SKM-1 (cell line): ENCODE measurements around the gene DIRAS1.
"Not testable (repeated sequence)": the region's sequence is repeated elsewhere in the genome, so short reads cannot be mapped to it uniquely, and the experiment has no call there.

Source experiments
- DNase-seq: peaks from one replicate; lab custom pipeline; 2025; ENCODE audit not compliant: unreplicated experiment; lab: John Stamatoyannopoulos, UW

Gene DIRAS1

GRCh38 chr19:2679439-2679838, 41.7 kb downstream of the DIRAS1 start:
- DNase-seq: no peak

DNA sequence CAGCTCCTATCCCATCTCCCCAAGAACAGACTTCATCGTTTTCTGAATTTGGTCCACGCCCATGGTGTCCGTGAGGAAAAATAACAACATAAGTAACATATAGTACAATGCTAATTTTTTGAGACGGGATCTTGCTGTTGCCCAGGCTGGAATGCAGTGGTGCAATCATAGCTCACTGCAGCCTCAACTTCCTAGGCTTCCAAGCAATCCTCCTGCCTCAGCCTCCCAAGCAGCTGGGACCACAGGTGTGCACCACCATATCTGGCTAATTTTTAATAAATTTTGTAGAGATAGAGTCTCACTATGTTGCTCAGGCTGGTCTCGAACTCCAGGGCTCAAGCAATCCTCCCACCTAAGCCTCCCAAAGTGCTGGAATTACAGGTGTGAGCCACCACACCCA, 42.2 kb downstream of the DIRAS1 start:
- not testable (repeated sequence) for DNase-seq

DNA sequence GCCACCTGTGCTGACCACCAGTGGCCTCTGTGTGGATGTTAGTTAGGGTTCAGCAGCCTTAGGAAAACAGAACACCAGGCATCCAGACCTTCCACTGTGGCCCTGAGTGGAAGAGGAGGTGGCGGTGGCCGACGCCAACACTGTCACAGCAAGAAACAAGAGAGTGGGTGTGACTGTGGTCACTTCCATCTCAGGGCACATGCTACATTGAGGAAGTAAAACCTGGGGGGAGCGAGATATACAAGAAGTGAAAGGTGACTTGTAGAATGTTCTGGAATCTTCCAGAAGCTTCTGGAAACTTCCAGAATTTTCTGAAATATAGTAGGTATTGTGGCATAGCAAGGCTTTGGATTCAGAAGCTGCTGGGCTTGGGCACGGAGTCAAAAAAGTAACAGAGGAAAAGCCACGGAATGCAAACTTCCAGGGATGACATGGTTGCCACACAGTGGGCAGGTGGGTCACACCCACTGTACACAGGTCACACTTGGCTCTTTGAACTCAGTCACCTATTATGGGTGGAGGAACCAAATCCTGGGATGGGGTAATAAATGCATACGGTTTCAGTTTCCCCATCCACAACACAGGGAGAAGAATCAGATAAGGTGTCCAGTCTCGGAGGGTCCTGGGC, 43.0 kb downstream of the DIRAS1 start:
- no peak for DNase-seq

DNA sequence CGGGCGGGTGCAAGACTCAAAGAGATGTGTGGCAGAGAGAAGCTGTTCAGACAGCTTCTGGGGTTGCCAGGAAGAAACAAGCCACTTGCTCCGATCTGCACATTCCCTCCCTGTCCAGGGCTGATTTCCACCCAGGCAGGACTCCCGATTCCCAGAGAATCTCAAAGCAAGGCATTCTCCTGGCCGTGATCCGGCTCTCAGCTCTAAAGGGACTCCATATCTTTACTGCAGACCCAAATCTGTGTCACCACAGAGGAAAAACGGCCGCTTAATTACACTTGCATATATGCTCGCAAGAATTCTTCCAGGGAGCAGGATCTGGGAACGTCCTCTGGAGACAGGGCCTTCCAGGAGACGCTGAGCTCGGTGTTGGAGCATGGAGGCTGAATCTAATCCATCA, 44.3 kb downstream of the DIRAS1 start:
- no peak for DNase-seq

DNA sequence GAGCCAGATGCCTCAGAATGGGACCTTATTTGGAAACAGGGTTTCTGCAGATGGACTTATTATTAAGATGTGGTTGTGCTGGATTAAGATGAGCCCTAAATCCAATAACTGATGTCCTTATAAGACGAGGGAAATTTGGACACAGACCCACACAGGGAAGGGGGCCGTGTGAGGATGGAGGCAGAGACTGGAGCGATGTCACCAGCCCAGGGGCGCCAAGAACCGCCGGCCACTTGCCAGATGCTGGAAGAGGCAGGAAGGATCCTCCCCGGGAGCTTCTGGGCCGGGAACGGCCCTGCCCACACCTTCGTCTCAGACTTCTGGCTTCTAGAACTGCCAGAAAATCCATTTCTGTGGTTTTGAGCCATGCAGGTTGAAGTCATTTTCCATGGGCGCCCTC, 45.3 kb downstream of the DIRAS1 start:
- DNase-seq: no peak

DNA sequence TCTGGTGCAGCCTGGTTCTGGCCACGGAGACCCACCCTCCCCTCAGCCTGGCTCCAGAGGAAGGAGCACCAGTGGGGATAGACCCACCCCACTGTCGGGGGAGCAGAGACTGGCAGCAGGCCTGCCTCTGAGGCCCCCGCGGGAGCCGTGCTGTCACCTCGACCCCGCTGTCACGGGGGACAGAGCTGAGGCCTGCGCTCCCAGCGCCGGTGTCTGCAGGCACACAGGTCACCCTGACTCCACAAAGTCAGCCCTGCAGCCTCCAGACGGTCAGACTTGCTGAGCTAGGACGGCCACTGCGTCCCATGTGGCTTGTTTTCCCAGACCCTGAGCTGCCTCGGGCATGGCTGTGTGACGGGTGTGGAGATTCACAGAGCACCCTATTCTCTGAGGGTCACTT, 51.0 kb downstream of the DIRAS1 start:
- no peak for DNase-seq

DNA sequence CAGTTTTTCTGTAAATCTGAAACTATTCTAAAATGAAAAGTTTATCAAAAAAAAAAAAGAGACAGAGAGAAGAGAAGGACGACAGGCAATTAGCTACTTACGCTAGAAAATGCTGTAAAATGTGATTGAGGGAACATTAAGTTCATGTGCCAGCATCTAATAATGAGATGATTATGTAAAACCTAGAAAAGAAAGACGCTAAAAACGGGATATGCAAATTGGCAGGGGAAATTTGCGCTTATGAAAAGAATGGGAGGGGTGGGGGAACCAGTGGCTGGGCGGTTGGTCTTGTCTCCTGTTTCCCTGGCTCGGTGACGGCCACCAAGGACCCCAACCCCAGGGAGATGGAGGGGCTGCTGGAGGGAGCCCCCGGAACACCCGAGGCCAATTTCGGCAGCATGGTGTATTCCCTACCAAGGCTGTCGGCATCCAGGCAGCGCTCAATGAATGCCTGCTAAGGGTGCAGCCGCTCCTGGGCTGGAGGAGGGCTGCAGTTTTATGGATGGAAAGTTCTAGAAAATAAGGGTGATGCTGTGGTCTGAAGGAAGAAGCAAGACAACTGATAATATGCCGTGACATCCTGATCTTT, 52.9 kb downstream of the DIRAS1 start:
- DNase-seq: no peak

DNA sequence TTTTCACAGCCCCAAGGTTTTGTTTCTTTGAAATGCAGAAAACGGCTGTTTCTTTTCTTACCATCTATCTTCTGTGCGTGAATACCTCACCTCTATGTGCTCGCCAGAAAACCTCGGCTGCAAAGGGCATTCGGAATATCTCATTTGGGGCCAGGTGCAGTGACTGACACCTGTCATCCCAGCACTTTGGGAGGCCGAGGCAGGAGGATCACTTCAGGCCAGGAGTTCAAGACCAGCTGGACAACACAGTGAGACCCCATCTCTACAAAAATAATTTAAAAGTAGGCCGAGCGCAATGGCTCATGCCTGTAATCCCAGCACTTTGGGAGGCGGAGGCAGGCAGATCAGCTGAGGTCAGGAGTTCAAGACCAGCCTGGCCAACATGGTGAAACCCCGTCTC, 53.8 kb downstream of the DIRAS1 start:
- not testable (repeated sequence) for DNase-seq

DNA sequence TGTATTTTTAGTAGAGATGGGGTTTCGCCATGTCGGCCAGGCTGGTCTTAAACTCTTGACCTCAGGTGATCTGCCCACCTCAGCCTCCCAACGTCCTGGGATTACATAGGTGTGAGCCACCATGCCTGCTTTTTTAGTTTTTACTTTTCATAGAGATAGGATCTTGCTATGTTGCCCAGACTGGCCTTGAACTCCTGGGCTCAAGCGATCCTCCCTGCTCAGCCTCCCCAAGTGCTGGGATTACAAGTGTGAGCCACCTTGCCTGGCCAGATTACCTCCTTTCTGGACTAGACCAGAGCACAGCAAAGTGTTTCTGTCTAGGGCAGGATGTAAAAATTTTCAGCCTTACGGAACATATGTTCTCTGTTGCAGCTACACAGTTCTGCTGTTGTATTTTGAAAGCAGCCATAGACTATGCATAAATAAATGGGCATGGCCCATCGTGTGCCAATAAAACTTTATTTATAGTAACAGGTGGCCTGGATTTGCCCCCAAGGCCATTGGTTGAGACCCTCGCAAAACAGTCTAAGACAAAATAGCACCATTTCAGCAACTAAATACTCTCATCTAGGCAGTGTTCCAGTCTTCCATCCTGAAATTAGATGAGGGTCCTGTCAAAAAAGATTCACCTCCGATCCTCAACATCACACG, 54.7 kb downstream of the DIRAS1 start:
- DNase-seq: no peak

GRCh38 chr19:2665103-2665502, 56.1 kb downstream of the DIRAS1 start:
- no peak for DNase-seq
